HG03575 (cell line): ENCODE results near the gene NOTCH3.

ENCODE experiments used
- ATAC-seq: cut with Tn5 transposase; IDR thresholded peaks from one replicate; pipeline ENCODE4 v1.9.1; 2021; ENCODE audit not compliant: unreplicated experiment, insufficient number of reproducible peaks, low FRiP score; ENCODE audit errors: extremely low read depth

Gene NOTCH3

GRCh38 chr19:15175609-15176008, 25.2 kb downstream of the NOTCH3 start:
- ATAC-seq: no peak

GRCh38 chr19:15173746-15174404, 26.9 kb downstream of the NOTCH3 start:
- no peak for ATAC-seq

GRCh38 chr19:15170345-15170744, 30.4 kb downstream of the NOTCH3 start:
- ATAC-seq: no peak

GRCh38 chr19:15169541-15170285, 31.1 kb downstream of the NOTCH3 start:
- ATAC-seq: no peak

GRCh38 chr19:15166700-15167099, 34.1 kb downstream of the NOTCH3 start:
- ATAC-seq: no peak

- no peak for ATAC-seq
These were observed 39.5 kb downstream of the NOTCH3 start for GRCh38 chr19:15161028-15161984.

GRCh38 chr19:15159251-15159650, 41.5 kb downstream of the NOTCH3 start:
- ATAC-seq: no peak

GRCh38 chr19:15156391-15156790, 44.4 kb downstream of the NOTCH3 start:
- ATAC-seq: no peak

- ATAC-seq: no peak
These were observed 45.5 kb downstream of the NOTCH3 start for GRCh38 chr19:15155296-15155695.

- no peak for ATAC-seq
These were observed 46.7 kb downstream of the NOTCH3 start for GRCh38 chr19:15154002-15154612.

- ATAC-seq: no peak
These were observed 51.1 kb downstream of the NOTCH3 start for GRCh38 chr19:15149737-15150136.

- ATAC-seq: no peak
These were observed 53.7 kb downstream of the NOTCH3 start for GRCh38 chr19:15147090-15147489.

- no peak for ATAC-seq
These were observed 56.6 kb downstream of the NOTCH3 start for GRCh38 chr19:15144046-15144646.

GRCh38 chr19:15142313-15142712, 58.5 kb downstream of the NOTCH3 start:
- no peak for ATAC-seq

- no peak for ATAC-seq
These were observed 59.7 kb downstream of the NOTCH3 start for GRCh38 chr19:15141143-15141542.

GRCh38 chr19:15138427-15138826, 62.4 kb downstream of the NOTCH3 start:
- ATAC-seq: no peak

GRCh38 chr19:15137777-15138176, 63.0 kb downstream of the NOTCH3 start:
- no peak for ATAC-seq

- no peak for ATAC-seq
These were observed 64.4 kb downstream of the NOTCH3 start for GRCh38 chr19:15136234-15136954.
